Measurements from ENCODE around the gene GTPBP2.
"Not testable (repeated sequence)": the region's sequence is repeated elsewhere in the genome, so short reads cannot be mapped to it uniquely, and the experiment has no call there.

Gene GTPBP2

GRCh38 chr6:43629104-43629504 is at the start of gene GTPBP2:
TSS of gene GTPBP2 (minus strand) at chr6:43629264. CDS start at chr6:43629162, 102 bp downstream.
- in situ Hi-C loops (cut with MboI; ENCODE audit: low sequenced_read_pairs) = no loop called here

- in situ Hi-C loops (cut with MboI; ENCODE audit: low sequenced_read_pairs) = no loop called here
Observed at GRCh38 chr6:43678341-43678740, 49.3 kb upstream of the GTPBP2 start.

- in situ Hi-C loops (cut with MboI; ENCODE audit: low sequenced_read_pairs) = no loop called here
Observed at GRCh38 chr6:43677759-43678158, 48.7 kb upstream of the GTPBP2 start.

- in situ Hi-C loops (cut with MboI; ENCODE audit: low sequenced_read_pairs) = no loop called here
Observed at GRCh38 chr6:43676962-43677606, 48.0 kb upstream of the GTPBP2 start.

GRCh38 chr6:43674921-43675320 is 45.9 kb upstream of the GTPBP2 start:
- in situ Hi-C loops (cut with MboI; ENCODE audit: low sequenced_read_pairs) = no loop called here

GRCh38 chr6:43674291-43674690 is 45.2 kb upstream of the GTPBP2 start:
- in situ Hi-C loops (cut with MboI; ENCODE audit: low sequenced_read_pairs) = no loop called here

- in situ Hi-C loops (cut with MboI; ENCODE audit: low sequenced_read_pairs) = no loop called here
Observed at GRCh38 chr6:43673444-43674084, 44.5 kb upstream of the GTPBP2 start.

- in situ Hi-C loops (cut with MboI; ENCODE audit: low sequenced_read_pairs) = no loop called here
Observed at GRCh38 chr6:43671801-43672690, 43.0 kb upstream of the GTPBP2 start.

GRCh38 chr6:43671011-43671800 is 42.1 kb upstream of the GTPBP2 start:
- in situ Hi-C loops (cut with MboI; ENCODE audit: low sequenced_read_pairs) = no loop called here

- in situ Hi-C loops (cut with MboI; ENCODE audit: low sequenced_read_pairs) = no loop called here
Observed at GRCh38 chr6:43670623-43670986, 41.5 kb upstream of the GTPBP2 start.

- in situ Hi-C loops (cut with MboI; ENCODE audit: low sequenced_read_pairs) = no loop called here
Observed at GRCh38 chr6:43669922-43670622, 41.0 kb upstream of the GTPBP2 start.

- in situ Hi-C loops (cut with MboI; ENCODE audit: low sequenced_read_pairs) = no loop called here
Observed at GRCh38 chr6:43669050-43669921, 40.2 kb upstream of the GTPBP2 start.

- in situ Hi-C loops (cut with MboI; ENCODE audit: low sequenced_read_pairs) = no loop called here
Observed at GRCh38 chr6:43668151-43669028, 39.3 kb upstream of the GTPBP2 start.

GRCh38 chr6:43667245-43668150 is 38.4 kb upstream of the GTPBP2 start:
- in situ Hi-C loops (cut with MboI; ENCODE audit: low sequenced_read_pairs) = no loop called here

GRCh38 chr6:43666196-43666920 is 37.3 kb upstream of the GTPBP2 start:
- in situ Hi-C loops (cut with MboI; ENCODE audit: low sequenced_read_pairs) = no loop called here

- in situ Hi-C loops (cut with MboI; ENCODE audit: low sequenced_read_pairs) = no loop called here
Observed at GRCh38 chr6:43665376-43665775, 36.3 kb upstream of the GTPBP2 start.

- in situ Hi-C loops (cut with MboI; ENCODE audit: low sequenced_read_pairs) = not testable (repeated sequence)
Observed at GRCh38 chr6:43662948-43663347, 33.9 kb upstream of the GTPBP2 start.
